BJ (cell line): Measurements from ENCODE around the gene ADGRV1. TPM values are rescaled to one million over a fixed set of nuclear protein-coding genes. Genes with fewer than 3 reads are reported as not detected.
"Not testable (repeated sequence)": the region's sequence is repeated elsewhere in the genome, so short reads cannot be mapped to it uniquely, and the experiment has no call there.

Experiments
- CTCF ChIA-PET: fragments of 350-600 bp; formaldehyde crosslinking; extraction: SDS; loops from one replicate; lab custom pipeline; 2021; ENCODE audit warnings: antibody characterized with exemption, inconsistent platforms; lab: Yijun Ruan, JAX
- POLR2A ChIA-PET: fragments of 300-600 bp; sonication (Branson Sonifier 250); formaldehyde crosslinking; extraction: SDS; loops from one replicate; lab custom pipeline; 2021; ENCODE audit warnings: antibody characterized with exemption; lab: Charles Lee
- DNase-seq: peaks from one replicate; pipeline ENCODE4 v3.0.0-alpha.2; 2011; ENCODE audit warnings: low read depth
- H3K27me3 ChIP-seq: 2 replicates; pipeline ENCODE4 v1.6.0; 2011; ENCODE audit warnings: low read length; ENCODE audit not compliant: control insufficient read depth, insufficient read depth
- H3K36me3 ChIP-seq: 2 replicates; pipeline ENCODE4 v1.5.1; 2011; ENCODE audit warnings: low read length; ENCODE audit not compliant: control insufficient read depth, insufficient read depth
- H3K4me3 ChIP-seq: 2 replicates; pipeline ENCODE4 v1.5.1; 2011; ENCODE audit warnings: low read depth, mild to moderate bottlenecking, control low read depth, low read length
- polyA plus RNA-seq: library from polyadenylated mRNA; depleted of rRNA; stranded (reverse); fragments of >200 nt; gene quantifications from 2 replicates; pipeline ENCODE4 v1.2.3, GENCODE V29; 2011
- TF ChIP-seq, protein P1 (sequence below): IDR thresholded peaks from 2 replicates; pipeline ENCODE4 v1.5.1; 2011; ENCODE audit warnings: low read depth, mild to moderate bottlenecking, control low read depth, inconsistent platforms, low read length, moderate library complexity; ENCODE audit not compliant: insufficient read depth

Gene ADGRV1
- polyA plus RNA-seq, 1 experiment: 0.15 TPM

- Histone ChIP-seq H3K4me3 (no peak overlapping the region), H3K36me3 (no peaks in the 10 kb centered on the region), H3K27me3 (no peaks in the 10 kb centered on the region)
- DNase-seq: no peak
- ChIA-PET POLR2A (no interaction called here), CTCF (no interaction called here)
- TF ChIP-seq, protein P1, sequence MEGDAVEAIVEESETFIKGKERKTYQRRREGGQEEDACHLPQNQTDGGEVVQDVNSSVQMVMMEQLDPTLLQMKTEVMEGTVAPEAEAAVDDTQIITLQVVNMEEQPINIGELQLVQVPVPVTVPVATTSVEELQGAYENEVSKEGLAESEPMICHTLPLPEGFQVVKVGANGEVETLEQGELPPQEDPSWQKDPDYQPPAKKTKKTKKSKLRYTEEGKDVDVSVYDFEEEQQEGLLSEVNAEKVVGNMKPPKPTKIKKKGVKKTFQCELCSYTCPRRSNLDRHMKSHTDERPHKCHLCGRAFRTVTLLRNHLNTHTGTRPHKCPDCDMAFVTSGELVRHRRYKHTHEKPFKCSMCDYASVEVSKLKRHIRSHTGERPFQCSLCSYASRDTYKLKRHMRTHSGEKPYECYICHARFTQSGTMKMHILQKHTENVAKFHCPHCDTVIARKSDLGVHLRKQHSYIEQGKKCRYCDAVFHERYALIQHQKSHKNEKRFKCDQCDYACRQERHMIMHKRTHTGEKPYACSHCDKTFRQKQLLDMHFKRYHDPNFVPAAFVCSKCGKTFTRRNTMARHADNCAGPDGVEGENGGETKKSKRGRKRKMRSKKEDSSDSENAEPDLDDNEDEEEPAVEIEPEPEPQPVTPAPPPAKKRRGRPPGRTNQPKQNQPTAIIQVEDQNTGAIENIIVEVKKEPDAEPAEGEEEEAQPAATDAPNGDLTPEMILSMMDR: no peak
Observed at GRCh38 chr5:90657788-90658187, 99.2 kb downstream of the ADGRV1 start.

GRCh38 chr5:90658620-90659019, 100.0 kb downstream of the ADGRV1 start:
- Histone ChIP-seq H3K27me3 (no peaks in the 10 kb centered on the region), H3K4me3 (no peak overlapping the region), H3K36me3 (no peaks in the 10 kb centered on the region)
- CTCF ChIA-PET: no interaction called here
- DNase-seq: no peak
- POLR2A ChIA-PET: no interaction called here
- TF ChIP-seq, protein P1: no peak

- H3K27me3 ChIP-seq, DNase-seq, CTCF ChIA-PET, H3K36me3 ChIP-seq, POLR2A ChIA-PET, H3K4me3 ChIP-seq: not testable (repeated sequence)
Observed at GRCh38 chr5:90668079-90668565, 109.5 kb downstream of the ADGRV1 start.

DNA sequence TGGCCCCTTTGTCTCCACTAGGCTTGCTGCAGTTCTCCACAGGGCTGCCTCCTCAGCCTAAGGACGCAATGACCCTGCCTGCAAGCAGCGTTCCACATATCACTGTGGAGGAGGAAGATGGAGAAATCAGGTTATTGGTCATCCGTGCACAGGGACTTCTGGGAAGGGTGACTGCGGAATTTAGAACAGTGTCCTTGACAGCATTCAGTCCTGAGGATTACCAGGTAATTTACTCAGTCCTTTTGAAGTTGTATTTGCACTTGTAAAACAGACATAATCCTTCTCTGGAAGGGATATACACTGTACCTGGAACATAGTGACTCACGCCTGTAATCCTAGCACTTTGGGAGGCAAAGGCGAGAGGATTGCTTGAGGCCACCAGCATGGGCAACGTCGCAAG, 116.6 kb downstream of the ADGRV1 start:
- ChIA-PET CTCF (no interaction called here), POLR2A (no interaction called here)
- TF ChIP-seq, protein P1: no peak
- Histone ChIP-seq H3K27me3 (no peaks in the 10 kb centered on the region), H3K36me3 (no peaks in the 10 kb centered on the region), H3K4me3 (no peak overlapping the region)
- no peak for DNase-seq

GRCh38 chr5:90680921-90681563, 122.4 kb downstream of the ADGRV1 start:
- TF ChIP-seq, protein P1: no peak
- no peak for DNase-seq
- POLR2A ChIA-PET: no interaction called here
- CTCF ChIA-PET: no interaction called here
- Histone ChIP-seq H3K36me3 (no peaks in the 10 kb centered on the region), H3K4me3 (no peak overlapping the region), H3K27me3 (no peaks in the 10 kb centered on the region)

DNA sequence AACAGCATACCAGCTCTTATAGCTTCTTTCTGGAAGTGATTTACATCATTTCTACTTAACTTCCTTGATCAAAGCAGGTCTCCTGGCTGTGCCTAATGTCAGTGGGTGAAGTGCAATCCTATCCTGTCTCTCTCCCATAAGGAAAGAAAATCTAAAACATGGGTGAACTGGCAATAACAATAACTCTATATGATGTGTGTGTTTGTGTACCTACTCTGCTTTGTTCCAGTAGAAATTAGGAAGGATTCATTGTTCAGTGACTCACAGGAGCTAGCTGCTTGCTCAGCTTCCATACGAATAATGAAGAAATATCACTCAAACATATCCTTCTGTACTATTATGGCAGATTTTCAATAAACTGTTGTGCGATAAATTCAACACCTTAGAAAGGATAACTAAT, 123.7 kb downstream of the ADGRV1 start:
- no peak overlapping the region for H3K4me3 ChIP-seq
- POLR2A ChIA-PET: no interaction called here
- TF ChIP-seq, protein P1: no peak
- CTCF ChIA-PET: no interaction called here
- H3K36me3 ChIP-seq: no peaks in the 10 kb centered on the region
- DNase-seq: no peak
- H3K27me3 ChIP-seq: no peaks in the 10 kb centered on the region
